Left ventricle myocardium superior (tissue), 1 donor: Measurements from ENCODE around the gene CLPTM1L. TPM values are rescaled to one million over a fixed set of nuclear protein-coding genes. Genes with fewer than 3 reads are reported as not detected.
"Not testable (repeated sequence)": the region's sequence is repeated elsewhere in the genome, so short reads cannot be mapped to it uniquely, and the experiment has no call there.

Experiments used
- ATAC-seq: fragments of 200-7000 bp; cut with Tn5 transposase; one replicate; pipeline ENCODE4 v1.9.1; 2020; ENCODE audit warnings: mild to moderate bottlenecking, moderate library complexity
- DNase-seq: peaks from one replicate; pipeline ENCODE4 v3.0.0-alpha.2; 2020
- intact Hi-C: fragments of 100-400 bp; cut with micrococcal nuclease; formaldehyde crosslinking; loops from one replicate; pipeline ENCODE4 v1.11.0; 2022
- total RNA-seq: library from RNA; stranded (reverse); fragmentation: NEBNext Ultra II Directional; extraction: Animal tissue kit (Norgen Biotek cat#: 25700); gene quantifications from one replicate; pipeline ENCODE4 v1.2.1, GENCODE V29; 2021
- donor health status: DM: no; HTN: yes; CAD: no; lungs with severe emphysema.

Gene CLPTM1L
- total RNA-seq, 1 donor from 2014 or later = 31.5 TPM

DNA sequence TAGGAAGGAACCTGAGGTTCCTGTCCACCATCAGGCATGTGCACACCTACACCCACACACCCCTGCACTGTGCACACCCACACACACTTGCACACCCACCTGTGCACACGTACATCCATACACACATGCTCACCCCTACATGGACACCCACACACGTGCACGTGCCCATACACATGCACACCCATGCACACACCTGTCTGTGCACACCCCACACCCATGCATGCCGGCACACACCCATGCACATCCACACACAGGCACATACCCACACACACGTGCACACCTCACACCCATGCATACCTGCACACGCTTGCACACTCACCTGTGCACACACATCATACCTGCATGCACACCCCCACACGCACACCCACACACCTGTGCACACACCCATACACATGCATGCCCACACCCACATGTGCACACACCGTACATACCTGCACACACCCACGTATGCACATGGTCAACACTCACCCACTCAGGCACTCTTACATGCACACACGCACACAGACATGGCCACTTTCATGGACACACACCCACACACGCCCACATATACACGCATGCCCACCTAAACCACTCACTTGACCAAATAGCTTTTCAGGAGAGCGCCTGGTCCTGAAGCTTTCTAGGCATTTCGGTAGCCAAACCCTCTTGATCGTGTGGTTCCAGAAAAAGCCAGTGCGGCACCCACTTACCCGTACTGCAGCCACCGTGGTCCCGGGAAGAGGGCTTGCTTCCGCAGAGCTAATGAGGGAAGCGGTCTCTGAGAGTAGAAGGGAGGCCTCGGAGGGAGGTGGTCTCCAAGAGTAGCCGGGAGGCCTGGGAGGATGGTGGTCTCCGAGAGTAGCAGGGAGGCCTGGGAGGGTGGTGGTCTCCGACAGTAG lies 36.7 kb upstream of the CLPTM1L start:
- DNase-seq (no peak), ATAC-seq (no peak)
- intact Hi-C loops = no loop called here

DNA sequence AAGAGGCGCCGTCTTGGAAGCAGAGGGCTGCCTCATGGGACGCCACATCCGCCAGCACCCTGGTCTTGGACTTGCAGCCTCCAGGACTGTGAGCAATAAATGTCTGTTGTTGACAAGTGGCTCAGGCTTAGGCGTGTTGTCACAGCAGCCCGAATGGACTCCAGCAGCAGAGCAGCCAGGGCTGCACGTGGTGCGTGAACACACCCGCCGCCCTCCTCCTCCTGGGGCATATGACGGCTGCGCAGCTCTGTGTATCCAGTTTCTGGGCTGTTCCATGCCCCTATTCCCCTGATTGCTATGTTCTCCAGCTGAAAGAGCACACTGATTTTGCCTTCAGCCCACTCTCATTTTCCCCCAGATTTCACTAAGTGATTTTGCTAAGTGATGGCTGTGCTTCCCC lies 36.0 kb upstream of the CLPTM1L start:
- DNase-seq (no peak), ATAC-seq (no peak)
- intact Hi-C loops = no loop called here

DNA sequence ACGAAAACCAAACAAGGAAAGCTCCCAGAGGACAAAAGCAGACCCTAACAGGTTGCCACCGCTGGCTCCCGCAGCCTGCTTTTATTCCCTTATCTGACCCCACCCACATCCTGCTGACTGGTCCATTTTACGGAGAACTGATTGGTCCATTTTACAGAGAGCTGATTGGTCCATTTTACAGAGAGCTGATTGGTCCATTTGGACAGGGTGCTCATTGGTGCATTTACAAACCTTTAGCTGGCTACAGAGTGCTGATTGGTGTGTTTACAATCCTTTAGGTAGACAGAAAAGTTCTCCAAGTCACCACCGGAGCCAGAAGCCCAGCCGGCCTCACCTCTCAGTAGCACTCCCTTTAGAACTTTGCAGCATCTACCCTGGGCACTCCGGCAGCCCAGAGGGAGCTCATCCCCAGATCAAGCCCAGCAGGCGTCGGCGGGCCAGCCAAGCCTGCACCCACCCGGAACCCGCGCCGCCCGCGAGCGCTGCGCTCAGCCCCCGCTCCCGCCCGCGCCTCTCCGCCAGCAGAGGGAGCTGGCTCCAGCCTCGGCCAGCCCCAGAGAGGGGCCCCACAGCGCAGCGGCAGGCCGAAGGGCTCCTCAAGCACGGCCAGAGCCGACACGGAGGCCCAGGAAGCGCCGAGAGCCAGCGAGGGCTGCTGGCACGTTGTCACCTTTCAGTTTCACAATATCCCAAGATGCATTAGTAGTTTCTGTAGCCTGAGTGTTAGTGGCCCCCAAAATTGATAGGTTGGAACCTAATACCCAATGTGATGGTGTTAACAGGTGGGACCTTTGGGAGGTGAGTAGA lies 35.3 kb upstream of the CLPTM1L start:
- intact Hi-C loops = no loop called here
- DNase-seq (peak; percentile 78), ATAC-seq (peak; percentile 84)

DNA sequence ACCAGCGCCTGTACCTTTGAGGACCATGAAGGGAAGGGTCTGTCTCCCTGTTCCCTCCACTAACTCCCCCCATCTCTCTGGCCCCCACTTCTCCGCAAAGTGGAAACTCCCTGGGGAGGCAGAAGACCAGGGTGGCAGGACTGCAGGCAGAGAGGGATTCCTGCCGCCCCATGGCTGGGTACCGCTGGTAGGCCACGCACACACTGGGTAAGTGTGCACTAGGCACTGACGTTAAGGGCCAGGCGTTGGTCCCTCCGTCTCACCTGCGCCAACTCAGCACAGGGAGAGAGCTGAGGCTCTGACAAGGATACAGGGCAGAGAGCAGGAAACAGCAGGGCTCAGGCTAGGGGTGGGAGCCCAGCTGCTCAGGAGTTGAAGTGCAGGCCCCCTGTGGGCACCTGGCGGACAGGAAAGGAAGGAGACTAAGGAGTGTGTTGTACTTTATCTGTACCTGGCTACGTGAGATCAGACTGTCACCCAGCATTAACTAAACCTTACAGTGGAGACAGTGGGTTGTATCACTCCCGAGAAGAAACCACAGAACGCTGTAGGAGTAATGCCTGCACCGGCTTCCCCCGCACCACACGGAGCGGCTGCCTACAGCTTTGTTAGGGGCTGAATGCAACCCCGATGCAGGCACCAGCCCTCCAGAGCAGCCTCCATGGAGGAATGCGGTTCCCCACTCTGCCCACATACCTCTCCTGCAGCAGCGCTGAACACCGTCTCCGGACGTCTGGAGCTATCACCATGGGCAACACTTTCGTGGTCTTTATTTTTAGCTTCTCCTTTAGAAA lies 34.2 kb upstream of the CLPTM1L start:
- intact Hi-C loops = no loop called here
- peak; percentile 10 for DNase-seq
- no peak for ATAC-seq

DNA sequence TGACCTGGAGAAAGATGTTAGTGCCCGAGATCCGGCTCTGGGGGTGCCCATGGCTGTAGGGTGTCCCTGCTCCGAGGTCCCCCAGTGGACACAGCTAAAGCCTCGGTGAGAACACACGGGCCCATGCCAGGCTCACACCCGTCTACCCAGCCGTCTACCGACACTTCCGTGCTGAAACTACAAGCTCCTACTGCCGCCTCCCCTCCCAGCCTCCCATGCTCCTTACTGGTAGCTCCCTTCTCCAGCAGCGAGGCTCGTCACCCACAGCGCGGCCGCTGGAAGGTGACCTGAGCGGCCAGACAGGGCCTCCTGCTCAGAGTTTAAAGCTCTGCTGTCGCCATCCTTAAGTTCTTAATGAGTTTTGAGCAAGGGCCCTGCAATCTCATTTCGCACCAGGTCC lies 33.2 kb upstream of the CLPTM1L start:
- no peak for ATAC-seq
- intact Hi-C loops = no loop called here
- no peak for DNase-seq

DNA sequence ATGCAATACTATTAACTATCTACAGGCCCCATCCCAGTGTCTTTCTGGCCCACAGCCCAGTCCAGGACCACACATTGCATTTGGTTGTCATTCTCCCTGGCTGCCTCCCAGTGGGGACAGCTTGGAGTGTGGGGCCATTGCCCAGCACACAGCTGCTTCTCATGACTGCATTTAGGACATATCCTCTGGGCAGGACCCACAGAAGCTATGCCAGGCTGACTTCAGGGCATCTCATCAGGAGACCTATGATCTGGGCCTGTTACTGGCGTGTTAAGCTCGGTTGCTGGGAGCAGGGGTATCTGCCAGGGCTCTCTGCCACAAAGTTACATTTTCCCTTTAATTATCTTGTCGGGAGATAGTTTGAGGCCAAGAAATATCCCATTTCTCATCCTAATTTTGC lies 32.1 kb upstream of the CLPTM1L start:
- no peak for DNase-seq
- intact Hi-C loops = no loop called here
- no peak for ATAC-seq

DNA sequence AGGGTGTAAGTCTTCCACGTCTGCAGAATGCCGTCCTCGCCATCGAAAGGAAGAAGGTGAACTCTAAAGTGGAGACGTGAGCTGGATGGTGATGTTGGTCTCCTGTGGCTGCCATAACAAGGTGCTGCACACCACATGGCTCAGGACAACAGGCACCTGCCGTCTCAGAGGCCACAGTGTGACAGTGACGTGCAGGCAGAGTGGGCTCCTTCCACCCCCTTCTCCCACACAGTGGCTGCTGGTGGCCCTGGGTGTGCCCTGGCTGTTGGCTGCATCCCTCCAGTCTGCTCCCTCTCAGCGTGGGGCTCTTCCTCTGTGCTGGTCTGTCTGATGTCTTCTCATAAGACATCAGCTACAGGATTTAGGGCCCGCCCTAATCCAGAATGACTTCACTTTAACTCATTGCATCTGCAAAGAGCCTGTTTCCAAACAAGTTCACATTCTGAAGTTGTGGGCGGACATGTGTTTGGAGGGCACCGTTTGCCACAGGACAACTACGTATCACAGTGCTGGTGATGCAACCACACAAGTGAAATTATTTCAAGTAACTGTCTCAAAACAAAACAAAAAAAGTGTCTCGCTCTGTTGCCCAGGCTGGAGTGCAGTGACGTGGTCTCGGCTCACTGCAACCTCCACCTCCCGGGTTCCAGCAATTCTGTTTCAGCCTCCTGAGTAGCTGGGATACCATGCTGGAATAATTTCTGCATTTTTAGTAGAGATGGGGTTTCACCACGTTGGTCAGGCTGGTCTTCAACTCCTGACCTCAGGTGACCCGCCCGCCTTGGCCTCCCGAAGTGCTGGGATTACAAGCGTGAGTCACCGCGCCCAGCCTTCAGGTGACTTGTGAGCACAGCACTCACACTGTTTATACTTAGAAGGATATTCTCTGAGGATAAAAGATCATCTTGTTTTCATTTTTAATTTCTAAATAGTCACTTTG lies 31.2 kb upstream of the CLPTM1L start:
- intact Hi-C loops = no loop called here
- DNase-seq (no peak), ATAC-seq (no peak)

DNA sequence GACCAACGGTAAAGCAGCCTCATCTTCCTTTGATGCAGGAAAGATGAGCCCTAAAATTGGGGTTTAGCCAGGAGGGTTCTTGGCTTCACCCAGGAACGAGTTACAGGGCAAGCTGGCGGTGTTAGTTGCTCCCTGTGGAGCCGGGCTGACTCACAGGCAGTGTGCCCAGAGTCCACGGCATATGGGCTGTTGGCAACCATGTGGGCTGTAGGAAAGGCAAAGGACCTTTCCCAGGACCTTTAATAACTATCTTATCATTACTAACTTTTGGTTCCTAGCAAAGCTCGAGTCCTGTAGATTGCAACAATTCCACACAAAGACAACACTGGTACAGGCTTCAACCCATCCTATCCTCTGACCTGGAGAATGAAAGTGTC lies 29.8 kb upstream of the CLPTM1L start:
- ATAC-seq (no peak), DNase-seq (no peak)
- intact Hi-C loops = no loop called here

DNA sequence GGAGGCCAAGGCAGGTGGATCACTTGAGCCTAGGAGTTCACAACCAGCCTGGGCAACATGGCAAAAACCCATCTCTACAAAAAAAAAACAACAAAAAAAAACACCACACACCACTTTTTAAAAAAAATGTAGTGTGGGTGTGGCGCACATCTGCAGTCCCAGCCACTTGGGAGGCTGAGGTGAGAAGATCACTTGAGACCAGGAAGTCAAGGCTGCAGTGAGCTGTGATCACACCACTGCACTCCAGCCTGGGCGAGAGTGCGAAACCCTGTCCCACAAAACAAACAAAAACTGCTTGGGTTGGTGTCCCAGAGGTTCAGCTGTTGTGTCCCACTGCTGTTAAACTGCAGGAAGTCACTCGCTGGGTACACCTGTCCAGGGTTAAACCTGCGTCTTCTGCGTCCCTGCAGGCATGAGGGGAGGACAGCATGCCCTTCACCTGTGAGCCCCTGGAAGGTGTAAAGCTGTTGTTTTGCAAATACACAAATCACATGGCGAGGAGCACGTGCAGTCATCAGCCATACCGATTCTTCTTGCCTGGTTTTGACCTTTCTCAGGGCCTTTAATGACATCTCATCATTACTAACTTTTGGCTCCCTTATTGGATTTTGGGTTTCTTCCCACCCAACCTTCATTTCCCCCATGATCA lies 29.3 kb upstream of the CLPTM1L start:
- ATAC-seq = no peak
- intact Hi-C loops = no loop called here
- DNase-seq = no peak

DNA sequence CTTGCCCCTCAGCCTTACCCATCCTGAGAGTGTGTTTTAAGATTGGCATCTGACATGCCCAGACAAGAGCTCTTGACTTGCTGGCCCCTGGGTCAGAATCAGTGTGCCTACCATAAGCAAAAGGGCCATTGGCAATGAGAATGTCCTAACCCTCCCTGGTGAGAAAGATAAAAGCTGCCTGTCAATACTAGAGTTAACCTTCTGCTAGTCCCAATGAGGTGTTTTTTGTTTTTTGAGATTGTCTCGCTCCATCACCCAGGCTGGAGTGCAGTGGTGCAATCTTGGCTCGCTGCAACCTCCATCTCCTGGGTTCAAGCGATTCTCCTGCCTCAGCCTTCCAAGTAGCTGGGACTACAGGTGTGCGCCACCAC lies 27.1 kb upstream of the CLPTM1L start:
- intact Hi-C loops, DNase-seq, ATAC-seq: not testable (repeated sequence)

DNA sequence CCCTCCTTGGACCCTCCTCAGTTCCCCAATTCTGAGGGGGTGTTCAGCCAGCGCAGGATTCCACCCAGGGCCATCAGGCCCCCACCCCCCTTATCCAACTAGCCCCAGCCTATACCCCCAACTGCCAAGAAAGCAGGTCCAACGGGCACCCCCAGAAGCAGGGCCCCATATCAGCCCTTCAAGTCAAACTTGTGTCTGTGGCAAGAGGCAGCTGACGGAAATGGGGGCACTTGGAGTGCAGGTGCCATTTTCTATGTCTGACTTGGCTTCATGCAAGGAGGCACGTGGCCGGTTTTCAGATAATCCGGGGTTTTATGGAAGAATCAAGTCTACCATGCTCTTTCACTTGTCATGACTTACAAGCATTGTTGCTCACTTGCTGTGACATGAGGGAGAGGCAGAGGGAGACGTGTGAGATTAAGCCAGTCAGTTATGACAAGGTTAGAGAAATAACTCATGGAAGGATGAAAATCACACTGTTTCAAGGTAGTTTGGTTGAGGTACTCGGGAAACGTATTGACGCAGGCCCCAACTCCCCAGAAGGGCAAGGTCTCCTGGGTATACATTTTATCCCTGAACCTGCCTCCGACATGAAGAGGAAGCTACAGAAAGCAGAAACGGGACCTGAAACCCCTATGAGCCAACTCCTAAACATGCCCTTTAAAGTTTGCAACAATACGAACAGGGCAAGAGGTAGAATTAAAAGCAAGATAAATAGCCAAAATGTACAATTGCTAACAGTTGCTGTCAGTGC lies 26.5 kb upstream of the CLPTM1L start:
- DNase-seq (no peak), ATAC-seq (no peak)
- intact Hi-C loops = no loop called here

DNA sequence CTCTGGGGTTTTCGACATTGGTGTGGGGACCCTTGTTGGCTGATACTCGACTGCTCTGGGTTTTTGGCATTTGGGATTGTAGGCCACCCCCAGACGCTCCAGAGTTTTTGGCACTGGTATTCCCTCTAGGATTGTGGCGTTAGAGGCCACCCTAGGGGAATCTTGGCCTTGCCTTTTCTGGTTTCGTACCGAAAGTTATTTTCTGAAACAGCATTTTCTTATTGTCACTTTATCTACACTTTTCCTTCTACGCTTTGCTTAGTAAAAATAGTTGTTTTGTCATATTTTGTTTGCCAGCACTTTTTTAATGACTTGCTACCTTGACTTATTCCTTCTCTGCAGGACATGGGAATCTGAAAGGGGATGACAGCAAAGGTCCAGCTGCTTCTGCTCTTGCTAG lies 25.1 kb upstream of the CLPTM1L start:
- intact Hi-C loops = no loop called here

DNA sequence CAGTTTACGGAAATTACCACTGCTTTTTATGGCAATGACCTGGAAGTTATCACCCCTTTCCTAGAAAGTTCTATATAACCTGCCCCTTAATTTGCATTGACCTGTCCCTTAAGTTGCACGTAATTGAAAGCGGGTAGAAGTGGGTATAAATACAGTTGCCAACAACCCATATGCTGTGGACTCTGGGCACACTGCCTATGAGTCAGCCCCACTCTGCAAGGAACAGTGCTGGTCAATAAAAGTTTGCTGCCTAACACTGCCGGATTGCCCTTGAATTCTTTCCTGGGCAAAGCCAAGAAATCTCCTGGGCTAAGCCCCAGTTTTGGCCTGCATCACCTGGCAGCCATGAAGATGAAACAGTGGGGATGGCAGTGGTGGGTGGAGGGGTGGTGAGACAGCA lies 23.9 kb upstream of the CLPTM1L start:
- ATAC-seq (no peak), DNase-seq (no peak)
- intact Hi-C loops = no loop called here

More for the DNA sequence above, 25.1 kb upstream of the CLPTM1L start:
- no peak for DNase-seq
- no peak for ATAC-seq

DNA sequence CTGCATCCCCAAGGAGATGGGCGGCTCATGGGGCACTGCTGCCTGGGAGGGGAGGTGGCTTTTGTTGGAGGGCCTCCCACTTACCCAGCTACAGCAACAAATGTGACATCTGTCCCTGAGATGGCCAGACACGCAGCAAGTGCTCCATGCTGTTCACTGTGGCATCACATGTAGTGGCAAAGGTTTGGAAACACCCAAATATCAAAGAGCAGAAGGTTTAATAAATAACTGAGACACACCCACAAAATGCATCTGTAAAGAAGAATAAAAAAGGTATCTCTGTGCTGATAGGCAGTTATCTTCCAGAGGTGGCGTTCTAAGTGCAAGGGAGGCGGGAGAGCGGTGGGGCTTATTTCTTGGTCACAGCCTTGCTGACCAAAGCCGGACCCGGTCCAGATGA lies 23.3 kb upstream of the CLPTM1L start:
- DNase-seq (no peak), ATAC-seq (no peak)
- intact Hi-C loops = no loop called here

DNA sequence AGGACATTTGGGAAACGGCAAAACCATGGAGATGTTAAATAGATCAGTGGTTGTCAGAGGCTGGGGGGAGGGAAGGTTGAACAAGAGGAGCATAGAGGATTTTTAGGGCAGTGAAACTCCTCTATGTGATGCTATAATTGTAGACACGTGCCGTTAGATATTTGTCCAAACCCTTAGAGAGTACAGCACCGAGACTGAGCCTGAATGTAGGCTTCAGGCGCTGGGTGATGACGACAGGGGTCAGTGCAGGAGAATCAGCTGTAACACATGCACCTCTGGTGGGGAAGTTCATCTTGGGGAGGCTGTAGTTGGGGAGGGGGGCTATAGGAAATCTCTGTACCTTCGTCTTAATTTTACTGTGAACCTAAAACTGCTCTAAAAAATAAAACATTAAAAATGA lies 22.2 kb upstream of the CLPTM1L start:
- DNase-seq (no peak), ATAC-seq (no peak)
- intact Hi-C loops = no loop called here

DNA sequence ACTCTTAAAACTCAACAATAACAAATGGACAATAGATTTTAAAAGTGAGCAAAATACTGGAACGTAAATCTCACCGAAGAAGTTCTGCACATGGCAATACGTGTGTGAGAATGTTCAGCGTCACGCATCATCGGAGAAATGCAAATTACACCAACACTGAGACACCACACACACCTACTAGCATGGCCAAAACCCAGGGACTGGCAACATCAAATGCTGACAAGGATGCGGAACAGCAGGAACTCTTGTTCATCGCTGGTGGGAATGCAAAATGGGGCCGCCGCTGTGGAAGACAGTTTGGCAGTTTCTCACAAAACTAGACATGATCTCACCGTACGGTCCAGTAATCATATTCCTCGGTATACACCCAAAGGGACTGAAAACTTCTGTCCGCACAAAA lies 21.6 kb upstream of the CLPTM1L start:
- ATAC-seq (no peak), DNase-seq (no peak)
- intact Hi-C loops = no loop called here

DNA sequence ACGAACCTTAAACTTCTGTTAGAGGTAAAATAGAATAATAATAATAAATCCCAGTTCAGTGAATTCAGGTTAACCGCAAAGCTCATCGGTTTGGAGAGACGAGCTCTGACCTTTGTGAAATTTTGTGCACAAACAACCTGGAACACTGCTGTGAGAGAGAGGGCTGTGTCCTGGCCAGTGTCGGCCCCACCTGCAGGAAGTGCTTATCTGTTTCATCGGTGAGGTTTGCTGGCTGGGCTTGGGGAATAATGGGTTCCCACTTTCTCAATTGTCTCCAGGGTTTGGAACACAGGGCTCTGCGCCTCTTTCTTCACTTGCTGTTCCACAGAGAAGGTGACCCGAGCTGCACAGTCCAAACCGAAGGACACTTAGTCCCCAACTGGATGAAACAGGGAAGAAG lies 19.3 kb upstream of the CLPTM1L start:
- ATAC-seq (no peak), DNase-seq (no peak)
- intact Hi-C loops = no loop called here

DNA sequence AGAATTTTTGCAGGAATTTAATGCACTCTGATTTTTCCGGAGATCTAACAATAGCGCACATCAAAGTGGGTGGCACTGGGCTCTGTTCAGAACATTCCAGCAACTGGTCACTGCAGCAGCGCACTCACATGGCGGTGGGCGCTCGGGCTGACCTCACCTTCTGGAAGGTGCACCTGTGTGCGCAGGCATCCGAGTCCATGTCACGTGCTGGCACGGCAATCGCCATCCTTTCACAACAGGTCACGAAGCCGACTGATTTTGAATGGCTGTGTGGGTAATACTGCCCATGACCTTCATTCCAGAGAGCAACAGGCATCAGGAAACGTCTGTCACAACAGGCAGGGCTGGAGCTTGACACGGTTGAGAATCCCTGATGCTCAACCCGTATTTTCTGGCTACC lies 18.7 kb upstream of the CLPTM1L start:
- DNase-seq (no peak), ATAC-seq (no peak)
- intact Hi-C loops = no loop called here
